ENCODE results near the gene IFITM2. TPM values are rescaled to one million over a fixed set of nuclear protein-coding genes. Genes with fewer than 3 reads are reported as not detected.

Gene IFITM2
- total RNA-seq, 1 experiment from 2014 or later = 421 TPM

DNA sequence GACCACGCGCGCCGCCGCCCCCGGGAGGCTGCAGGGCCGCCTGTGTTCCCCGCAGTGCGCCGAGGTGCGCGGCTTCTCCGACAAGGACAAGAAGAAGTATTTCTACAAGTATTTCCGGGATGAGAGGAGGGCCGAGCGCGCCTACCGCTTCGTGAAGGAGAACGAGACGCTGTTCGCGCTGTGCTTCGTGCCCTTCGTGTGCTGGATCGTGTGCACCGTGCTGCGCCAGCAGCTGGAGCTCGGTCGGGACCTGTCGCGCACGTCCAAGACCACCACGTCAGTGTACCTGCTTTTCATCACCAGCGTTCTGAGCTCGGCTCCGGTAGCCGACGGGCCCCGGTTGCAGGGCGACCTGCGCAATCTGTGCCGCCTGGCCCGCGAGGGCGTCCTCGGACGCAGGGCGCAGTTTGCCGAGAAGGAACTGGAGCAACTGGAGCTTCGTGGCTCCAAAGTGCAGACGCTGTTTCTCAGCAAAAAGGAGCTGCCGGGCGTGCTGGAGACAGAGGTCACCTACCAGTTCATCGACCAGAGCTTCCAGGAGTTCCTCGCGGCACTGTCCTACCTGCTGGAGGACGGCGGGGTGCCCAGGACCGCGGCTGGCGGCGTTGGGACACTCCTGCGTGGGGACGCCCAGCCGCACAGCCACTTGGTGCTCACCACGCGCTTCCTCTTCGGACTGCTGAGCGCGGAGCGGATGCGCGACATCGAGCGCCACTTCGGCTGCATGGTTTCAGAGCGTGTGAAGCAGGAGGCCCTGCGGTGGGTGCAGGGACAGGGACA lies 26.7 kb upstream of the IFITM2 start:
- H3K9ac ChIP-seq (ENCODE audit: extremely low read depth, insufficient read length, low read length) = no peak overlapping the region
- no peak for DNase-seq
- no peak overlapping the region for H3K4ac ChIP-seq (ENCODE audit: low read depth, low read length)
- no peak overlapping the region for H2BK5ac ChIP-seq (ENCODE audit: insufficient read length, low read length)
- no peaks in the 10 kb centered on the region for H3K79me2 ChIP-seq (ENCODE audit: insufficient read depth, low read length)
- H4K91ac ChIP-seq (ENCODE audit: insufficient read length, low read depth, low read length) = no peak overlapping the region
- H3K79me1 ChIP-seq (ENCODE audit: insufficient read depth, low read depth, low read length, poor library complexity, severe bottlenecking) = no peaks in the 10 kb centered on the region
- H3K36me3 Mint-ChIP-seq (ENCODE audit: insufficient read depth in 1 of 3, low read depth in 3 of 3) = no peaks in the 10 kb centered on the region; a peak in 2 of 7 replicates
- peak overlapping the region; percentile 27; the same call in 1 of the 2 replicates for H2BK15ac ChIP-seq (ENCODE audit: low read depth, low read length)
- no CpG with 5 or more reads among the region's 79 CpGs for WGBS (ENCODE audit: extremely low coverage, insufficient read length, low lambda C conversion rate)
- H3K23me2 ChIP-seq (ENCODE audit: insufficient read length, low read depth, low read length, poor library complexity, severe bottlenecking) = no peaks in the 10 kb centered on the region
- H3K18ac ChIP-seq (ENCODE audit: insufficient read length, low read depth, low read length) = no peak overlapping the region
- H3K4me3 Mint-ChIP-seq = no peak overlapping the region
- H2AFZ ChIP-seq (ENCODE audit: low read length) = no peak overlapping the region
- peaks cover 2% of the 10 kb centered on the region in 2 experiments; a peak in 1 of 5 replicates for H3K9me3 Mint-ChIP-seq
- H3K4me1 Mint-ChIP-seq = peaks cover 24 to 34% of the 10 kb centered on the region in 2 experiments
- no peak overlapping the region for H2BK120ac ChIP-seq (ENCODE audit: low read depth, low read length, poor library complexity, severe bottlenecking)
- H3K4me1 ChIP-seq (ENCODE audit: insufficient read depth, low read length) = no peaks in the 10 kb centered on the region
- H4K8ac ChIP-seq (replicated peaks; ENCODE audit: insufficient read length, low read depth, low read length) = no peak overlapping the region
- H4K20me1 ChIP-seq (ENCODE audit: control insufficient read depth, insufficient read depth, insufficient read length) = no peaks in the 10 kb centered on the region
- H3K27me3 Mint-ChIP-seq (ENCODE audit: low read depth) = no peaks in the 10 kb centered on the region; the same call in 1 of the 2 replicates
- no peak overlapping the region for H3K4me2 ChIP-seq (ENCODE audit: insufficient read depth, insufficient read length, low read length)
- H3K56ac ChIP-seq (ENCODE audit: insufficient read length, low read depth, low read length) = no peak overlapping the region
- no peaks in the 10 kb centered on the region for H3K27me3 ChIP-seq (ENCODE audit: insufficient read depth, low read length)
- H2BK12ac ChIP-seq (ENCODE audit: insufficient read length, low read depth, low read length) = no peak overlapping the region
- H2AK5ac ChIP-seq (ENCODE audit: insufficient read length, low read length) = no peak overlapping the region
- no peak overlapping the region for H4K5ac ChIP-seq (ENCODE audit: insufficient read length, low read depth, low read length)
- TF ChIP-seq, protein P1, sequence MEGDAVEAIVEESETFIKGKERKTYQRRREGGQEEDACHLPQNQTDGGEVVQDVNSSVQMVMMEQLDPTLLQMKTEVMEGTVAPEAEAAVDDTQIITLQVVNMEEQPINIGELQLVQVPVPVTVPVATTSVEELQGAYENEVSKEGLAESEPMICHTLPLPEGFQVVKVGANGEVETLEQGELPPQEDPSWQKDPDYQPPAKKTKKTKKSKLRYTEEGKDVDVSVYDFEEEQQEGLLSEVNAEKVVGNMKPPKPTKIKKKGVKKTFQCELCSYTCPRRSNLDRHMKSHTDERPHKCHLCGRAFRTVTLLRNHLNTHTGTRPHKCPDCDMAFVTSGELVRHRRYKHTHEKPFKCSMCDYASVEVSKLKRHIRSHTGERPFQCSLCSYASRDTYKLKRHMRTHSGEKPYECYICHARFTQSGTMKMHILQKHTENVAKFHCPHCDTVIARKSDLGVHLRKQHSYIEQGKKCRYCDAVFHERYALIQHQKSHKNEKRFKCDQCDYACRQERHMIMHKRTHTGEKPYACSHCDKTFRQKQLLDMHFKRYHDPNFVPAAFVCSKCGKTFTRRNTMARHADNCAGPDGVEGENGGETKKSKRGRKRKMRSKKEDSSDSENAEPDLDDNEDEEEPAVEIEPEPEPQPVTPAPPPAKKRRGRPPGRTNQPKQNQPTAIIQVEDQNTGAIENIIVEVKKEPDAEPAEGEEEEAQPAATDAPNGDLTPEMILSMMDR (conservative IDR thresholded peaks at IDR 0.05) = no peak
- H3K23ac ChIP-seq (ENCODE audit: insufficient read length, low read depth, low read length) = no peak overlapping the region
- no peak overlapping the region for H3T11ph ChIP-seq (ENCODE audit: low read length)
- no peak overlapping the region for H2BK20ac ChIP-seq (ENCODE audit: low read depth, low read length, poor library complexity, severe bottlenecking)
- no peaks in the 10 kb centered on the region for H3K9me3 ChIP-seq (ENCODE audit: control insufficient read depth, low read depth, low read length)
- H3K27ac ChIP-seq (ENCODE audit: insufficient read length, low read depth, low read length) = no peak overlapping the region
- H3K27ac Mint-ChIP-seq = no peak overlapping the region
- H3K14ac ChIP-seq (ENCODE audit: insufficient read depth, low read length) = no peak overlapping the region
